Nephron (organoid): ENCODE results near the gene OSTM1.
A peak's percentile ranks its signal among the peaks of the same experiment; 100 is the strongest.
"Not testable (repeated sequence)": the region's sequence is repeated elsewhere in the genome, so short reads cannot be mapped to it uniquely, and the experiment has no call there.

Experiments used
- H3K27ac Mint-ChIP-seq, 3 experiments: 2 replicates each; pipeline ENCODE4 v1.8.0; 2020; ENCODE audit warnings: mixed read lengths in 3 of 3, mild to moderate bottlenecking in 2 of 3, moderate library complexity in 1 of 3
- H3K27me3 Mint-ChIP-seq: 2 replicates; pipeline ENCODE4 v1.8.0; 2021; ENCODE audit warnings: low read depth, mild to moderate bottlenecking, moderate library complexity, mixed read lengths
- H3K36me3 Mint-ChIP-seq: 2 replicates; pipeline ENCODE4 v1.8.0; 2020; ENCODE audit warnings: low read depth, mixed read lengths
- H3K4me1 Mint-ChIP-seq: 2 replicates; pipeline ENCODE4 v1.8.0; 2020; ENCODE audit warnings: mixed read lengths
- H3K4me3 Mint-ChIP-seq, 3 experiments: 2 replicates each; pipeline ENCODE4 v1.8.0; 2020; ENCODE audit warnings: mild to moderate bottlenecking in 3 of 3, mixed read lengths in 3 of 3, moderate library complexity in 2 of 3
- H3K9me3 Mint-ChIP-seq: 2 replicates; pipeline ENCODE4 v1.8.0; 2020; ENCODE audit warnings: mixed read lengths
- CTCF ChIP-seq, 3 experiments: fragments of 200-600 bp; sonication (generic); IDR thresholded peaks; one replicate each; pipeline ENCODE4 v1.5.0; 2021; ENCODE audit warnings: antibody characterized with exemption in 3 of 3; ENCODE audit not compliant: unreplicated experiment in 3 of 3

Gene OSTM1

GRCh38 chr6:108008363-108008762 lies 66.2 kb downstream of the OSTM1 start:
- Mint-ChIP-seq H3K4me1 (no peaks in the 10 kb centered on the region), H3K27me3 (no peaks in the 10 kb centered on the region), H3K4me3 (no peak overlapping the region), H3K27ac (no peak overlapping the region), H3K36me3 (peaks cover 5% of the 10 kb centered on the region), H3K9me3 (peaks cover 20% of the 10 kb centered on the region)
- TF ChIP-seq CTCF (IDR thresholded peaks at IDR 0.05; ENCODE audit: unreplicated experiment in 3 of 3): no peak

GRCh38 chr6:108005961-108006360 lies 68.6 kb downstream of the OSTM1 start:
- Mint-ChIP-seq H3K9me3 (peaks cover 20% of the 10 kb centered on the region), H3K4me1 (peaks cover 16% of the 10 kb centered on the region), H3K27me3 (no peaks in the 10 kb centered on the region), H3K36me3 (peaks cover 5% of the 10 kb centered on the region), H3K27ac (no peak overlapping the region), H3K4me3 (no peak overlapping the region)
- no peak for TF ChIP-seq CTCF (IDR thresholded peaks at IDR 0.05; ENCODE audit: unreplicated experiment in 3 of 3)

- Mint-ChIP-seq H3K27ac (no peak overlapping the region), H3K27me3 (peaks cover 3% of the 10 kb centered on the region), H3K9me3 (peaks cover 19% of the 10 kb centered on the region), H3K4me3 (no peak overlapping the region), H3K4me1 (peaks cover 16% of the 10 kb centered on the region), H3K36me3 (peaks cover 5% of the 10 kb centered on the region)
- no peak for TF ChIP-seq CTCF (IDR thresholded peaks at IDR 0.05; ENCODE audit: unreplicated experiment in 3 of 3)
Measured at GRCh38 chr6:108004861-108005260, 69.7 kb downstream of the OSTM1 start.

DNA sequence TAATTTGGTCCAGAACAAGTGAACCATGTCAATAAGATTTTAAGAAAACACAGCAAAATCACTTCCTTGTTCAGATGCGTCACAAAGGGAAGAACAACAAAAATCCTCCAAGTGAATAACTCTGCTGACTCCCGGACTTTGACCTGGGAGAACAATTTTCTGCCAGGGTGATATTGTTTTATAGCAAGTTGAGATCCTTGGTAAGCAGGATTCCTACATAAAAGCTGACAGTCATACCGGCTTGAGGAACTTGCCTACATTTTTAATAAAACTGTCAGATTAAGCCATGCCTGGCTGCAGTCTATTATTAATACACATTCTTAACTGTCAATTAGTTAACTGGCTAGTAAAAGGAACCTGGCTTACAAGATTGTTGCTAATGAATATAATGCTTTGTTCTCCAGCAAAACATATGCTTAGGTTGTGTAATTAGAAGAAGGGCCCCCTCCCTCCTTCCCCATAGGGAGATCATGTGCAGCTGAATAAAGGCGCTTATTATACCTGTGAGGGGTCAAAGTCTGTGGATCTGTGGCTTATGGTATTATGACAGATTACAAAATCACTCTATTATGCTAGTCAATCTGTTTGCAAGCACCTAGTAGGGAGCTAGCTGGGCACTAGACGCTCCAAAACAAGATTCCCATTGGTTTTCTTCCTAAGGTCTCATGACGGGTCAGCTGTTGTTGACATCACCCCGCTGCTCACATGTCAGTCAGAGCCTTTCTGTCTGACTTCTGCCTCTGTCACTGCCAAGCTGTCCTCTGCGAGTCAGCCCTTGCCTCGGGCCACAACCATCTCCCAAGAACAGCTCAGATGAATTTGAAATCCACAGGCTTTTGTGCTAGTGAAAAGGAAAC lies 71.9 kb downstream of the OSTM1 start:
- no peak for TF ChIP-seq CTCF (IDR thresholded peaks at IDR 0.05; ENCODE audit: unreplicated experiment in 3 of 3)

GRCh38 chr6:108001696-108002231 lies 72.8 kb downstream of the OSTM1 start:
- no peak overlapping the region for H3K4me3 Mint-ChIP-seq
- TF ChIP-seq CTCF (IDR thresholded peaks at IDR 0.05; ENCODE audit: unreplicated experiment in 3 of 3): no peak
- H3K9me3 Mint-ChIP-seq: no peaks in the 10 kb centered on the region
- H3K36me3 Mint-ChIP-seq: no peaks in the 10 kb centered on the region
- peaks cover 16% of the 10 kb centered on the region for H3K4me1 Mint-ChIP-seq
- H3K27me3 Mint-ChIP-seq: peaks cover 3% of the 10 kb centered on the region
- H3K27ac Mint-ChIP-seq: peak overlapping the region; percentile 58 to 80 (median 60)

More for the DNA sequence above, 71.9 kb downstream of the OSTM1 start:
- Mint-ChIP-seq H3K4me3 (no peak overlapping the region), H3K36me3 (no peaks in the 10 kb centered on the region), H3K27ac (peak overlapping the region; percentile 58 to 80 (median 60)), H3K27me3 (peaks cover 3% of the 10 kb centered on the region), H3K9me3 (peaks cover 3% of the 10 kb centered on the region), H3K4me1 (peaks cover 16% of the 10 kb centered on the region)

- not testable (repeated sequence) for H3K9me3 Mint-ChIP-seq, H3K27ac Mint-ChIP-seq
Measured at GRCh38 chr6:108000259-108000658, 74.3 kb downstream of the OSTM1 start.

More at GRCh38 chr6:108000259-108000658, 74.3 kb downstream of the OSTM1 start:
- H3K4me3 Mint-ChIP-seq, H3K36me3 Mint-ChIP-seq, H3K27me3 Mint-ChIP-seq: not testable (repeated sequence)
- H3K4me1 Mint-ChIP-seq: peaks cover 16% of the 10 kb centered on the region
